Stomach (tissue), 4 donors: ENCODE results near the gene ACADL.
A peak's percentile ranks its signal among the peaks of the same experiment; 100 is the strongest.

Source experiments
- POLR2AphosphoS5 ChIP-seq, 3 donors: sonication (generic); formaldehyde crosslinking; IDR thresholded peaks; one replicate each; pipeline ENCODE4 v1.6.1; 2016; ENCODE audit warnings: antibody characterized with exemption in 3 of 3
- TF ChIP-seq, protein P1 (sequence below), 7 experiments: fragments of 450-650 bp in 4 of 7; fragments of 200-600 bp in 3 of 7; sonication (generic) in 3 of 7; IDR thresholded peaks; one replicate each; pipeline ENCODE4 v1.5.1; 2016 to 2019; ENCODE audit warnings: antibody characterized with exemption in 7 of 7, control low read depth in 2 of 7, mild to moderate bottlenecking in 1 of 7

DNA sequence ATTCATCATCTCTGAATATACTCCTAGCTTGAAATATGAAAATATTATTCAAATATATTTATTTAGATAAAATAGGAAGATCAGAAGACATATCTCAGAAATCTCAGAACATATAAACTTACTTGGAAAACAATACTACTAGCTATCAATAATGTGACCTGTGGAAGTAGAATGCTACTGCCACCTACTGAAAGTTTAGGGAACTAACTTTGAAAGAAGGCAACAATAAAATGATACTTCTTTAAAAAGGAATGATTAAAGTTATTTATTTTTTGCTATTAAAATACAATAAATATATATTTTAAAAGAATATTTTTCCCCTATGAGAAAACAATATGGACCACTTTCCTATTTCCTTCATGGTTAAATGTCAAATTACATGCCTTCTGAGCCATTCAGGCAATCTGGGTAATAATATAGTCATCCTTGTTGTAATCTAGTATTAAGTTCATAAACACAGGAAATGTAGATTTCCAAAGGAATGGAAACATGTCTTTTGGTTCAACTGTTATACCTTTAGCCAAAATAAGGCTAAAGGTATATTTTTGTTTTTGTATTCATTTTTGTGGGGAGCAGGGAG, 26.0 kb downstream of the ACADL start:
- TF ChIP-seq, protein P1, sequence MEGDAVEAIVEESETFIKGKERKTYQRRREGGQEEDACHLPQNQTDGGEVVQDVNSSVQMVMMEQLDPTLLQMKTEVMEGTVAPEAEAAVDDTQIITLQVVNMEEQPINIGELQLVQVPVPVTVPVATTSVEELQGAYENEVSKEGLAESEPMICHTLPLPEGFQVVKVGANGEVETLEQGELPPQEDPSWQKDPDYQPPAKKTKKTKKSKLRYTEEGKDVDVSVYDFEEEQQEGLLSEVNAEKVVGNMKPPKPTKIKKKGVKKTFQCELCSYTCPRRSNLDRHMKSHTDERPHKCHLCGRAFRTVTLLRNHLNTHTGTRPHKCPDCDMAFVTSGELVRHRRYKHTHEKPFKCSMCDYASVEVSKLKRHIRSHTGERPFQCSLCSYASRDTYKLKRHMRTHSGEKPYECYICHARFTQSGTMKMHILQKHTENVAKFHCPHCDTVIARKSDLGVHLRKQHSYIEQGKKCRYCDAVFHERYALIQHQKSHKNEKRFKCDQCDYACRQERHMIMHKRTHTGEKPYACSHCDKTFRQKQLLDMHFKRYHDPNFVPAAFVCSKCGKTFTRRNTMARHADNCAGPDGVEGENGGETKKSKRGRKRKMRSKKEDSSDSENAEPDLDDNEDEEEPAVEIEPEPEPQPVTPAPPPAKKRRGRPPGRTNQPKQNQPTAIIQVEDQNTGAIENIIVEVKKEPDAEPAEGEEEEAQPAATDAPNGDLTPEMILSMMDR (IDR thresholded peaks at IDR 0.05), result peak in 5 of 7 experiments; percentile 42 to 83 (median 59)
- no peak for TF ChIP-seq POLR2AphosphoS5 (IDR thresholded peaks at IDR 0.05)
